ENCODE data around the gene RPS27L.

Gene RPS27L

GRCh38 chr15:63157118-63157843 lies at the start of gene RPS27L:
TSS of gene RPS27L (minus strand) at chr15:63157477. CDS start at chr15:63157405, 72 bp downstream.
- DNase-seq = peak; percentile 86 to 88

GRCh38 chr15:63206079-63206478 lies 48.8 kb upstream of the RPS27L start:
- no peak for DNase-seq

GRCh38 chr15:63203451-63204090 lies 46.3 kb upstream of the RPS27L start:
- peak; percentile 30 to 35 for DNase-seq

GRCh38 chr15:63202861-63203260 lies 45.6 kb upstream of the RPS27L start:
- no peak for DNase-seq

GRCh38 chr15:63200464-63201249 lies 43.4 kb upstream of the RPS27L start:
- no peak for DNase-seq

- DNase-seq = no peak
Measured at GRCh38 chr15:63198371-63199250, 41.3 kb upstream of the RPS27L start.

GRCh38 chr15:63197626-63198025 lies 40.3 kb upstream of the RPS27L start:
- DNase-seq = no peak

- DNase-seq = no peak
Measured at GRCh38 chr15:63196842-63197241, 39.6 kb upstream of the RPS27L start.

- DNase-seq = no peak
Measured at GRCh38 chr15:63195569-63196015, 38.3 kb upstream of the RPS27L start.

GRCh38 chr15:63194880-63195568 lies 37.7 kb upstream of the RPS27L start:
- DNase-seq = no peak

GRCh38 chr15:63194302-63194701 lies 37.0 kb upstream of the RPS27L start:
- no peak for DNase-seq

- DNase-seq = no peak
Measured at GRCh38 chr15:63192619-63193206, 35.4 kb upstream of the RPS27L start.

- DNase-seq = peak; percentile 54 to 60
Measured at GRCh38 chr15:63191895-63192618, 34.8 kb upstream of the RPS27L start.

GRCh38 chr15:63190769-63191649 lies 33.7 kb upstream of the RPS27L start:
- no peak for DNase-seq

GRCh38 chr15:63189941-63190768 lies 32.9 kb upstream of the RPS27L start:
- no peak for DNase-seq

- peak; percentile 99 for DNase-seq
Measured at GRCh38 chr15:63188926-63189871, 31.9 kb upstream of the RPS27L start, which contains the start of gene RAB8B. TSS of gene RAB8B (plus strand) at chr15:63189606. CDS start at chr15:63189625, 19 bp downstream.

- DNase-seq = no peak
Measured at GRCh38 chr15:63188247-63188925, 31.1 kb upstream of the RPS27L start.

All from activated CD4-positive, alpha-beta T cell treated with anti-CD3 and anti-CD28 coated beads for 4 hours (primary cell).